ENCODE data around the gene PRR12. TPM values are rescaled to one million over a fixed set of nuclear protein-coding genes. Genes with fewer than 3 reads are reported as not detected.

PRR12 gene
- total RNA-seq, 5 donors from 2014 or later (not counting 1 experiment from before 2014, with no cell fraction given), result 50.8 to 81.7 (median 78.8) TPM

DNA sequence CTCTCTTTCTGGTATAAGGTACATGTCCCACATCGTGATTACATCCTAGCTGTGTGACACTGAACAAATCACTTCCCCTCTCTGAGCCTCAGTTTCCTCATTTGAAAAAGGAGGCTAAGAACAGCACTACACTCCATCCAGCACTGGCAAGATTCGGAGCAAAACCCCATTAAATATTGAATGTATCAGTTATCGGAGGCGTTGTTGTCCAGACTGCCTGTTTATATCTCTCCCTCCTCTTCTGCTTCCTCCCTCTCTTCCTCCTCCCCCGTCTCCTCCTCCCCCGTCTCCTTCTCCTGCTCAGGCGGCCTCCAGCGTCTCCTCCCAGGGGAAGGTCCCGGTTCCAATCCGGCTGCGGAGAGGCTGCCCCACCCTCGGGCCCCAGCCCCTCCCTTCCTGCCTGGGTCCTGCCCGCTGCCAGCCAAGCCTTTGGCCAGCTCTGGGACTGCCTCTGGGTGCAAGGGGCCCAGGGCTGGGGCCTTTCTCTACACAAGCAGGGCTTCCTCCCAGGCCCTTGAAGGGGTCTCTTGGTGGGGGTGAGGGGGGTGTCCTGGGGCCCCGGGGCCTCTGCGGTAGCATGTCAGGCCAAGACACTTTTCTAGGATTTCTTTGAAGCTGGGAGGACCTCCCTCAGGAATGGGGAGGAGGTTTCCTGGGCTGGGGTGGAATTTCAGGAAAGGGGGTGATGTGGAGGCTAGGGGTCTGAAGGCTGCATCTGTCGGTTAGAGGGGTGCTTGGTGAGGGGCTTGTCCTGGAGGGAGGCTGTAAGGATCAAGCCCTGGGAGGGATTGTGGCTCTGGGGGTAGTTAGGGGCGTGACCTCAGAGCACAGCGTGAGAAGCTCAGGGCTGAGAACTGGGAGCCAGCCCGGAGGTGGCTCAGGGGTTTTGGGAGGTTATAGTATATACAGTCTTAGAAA, 47.1 kb downstream of the PRR12 start:
- ATAC-seq (replicated peaks in 1 of 4) (no peak), DNase-seq (no peak)
- peak overlapping the region; percentile 38 to 96 (median 49) for H3K4me3 Mint-ChIP-seq
- H3K27me3 Mint-ChIP-seq, result no peaks in the 10 kb centered on the region
- no peak overlapping the region for H3K4me3 ChIP-seq (ENCODE audit: control insufficient read depth in 1 of 2, extremely low read depth in 1 of 2, low read length in 1 of 2)
- H3K36me3 Mint-ChIP-seq, result no peaks in the 10 kb centered on the region
- H3K36me3 ChIP-seq (ENCODE audit: control insufficient read depth in 2 of 2, extremely low read depth in 1 of 2, insufficient read depth in 1 of 2, low read length in 1 of 2), result no peaks in the 10 kb centered on the region
- H3K9me3 ChIP-seq, result no peaks in the 10 kb centered on the region
- WGBS (ENCODE audit: insufficient coverage), result 33% methylated on average over 9 of the region's 19 CpGs
- H3K27me3 ChIP-seq (replicated peaks in 1 of 2; ENCODE audit: control insufficient read depth in 2 of 2, extremely low read depth in 1 of 2, insufficient read depth in 2 of 2, low read length in 1 of 2), result no peaks in the 10 kb centered on the region
- CTCF ChIA-PET, result interaction anchor here in 1 of 2 donors (3.0 kb wide), 1 partner anchor 39 kb away, joined by 26 read pairs; the partner anchor contains the start of gene PRMT1
- POLR2A ChIA-PET, result no interaction called here
- H3K4me1 ChIP-seq (ENCODE audit: control insufficient read depth in 1 of 2, extremely low read depth in 1 of 2, insufficient read depth in 2 of 2, low read length in 2 of 2), result peaks cover 12 to 43% of the 10 kb centered on the region in 2 experiments
- no peak overlapping the region for H3K27ac ChIP-seq (ENCODE audit: low read length)
- peak overlapping the region; percentile 56 to 75 for H3K27ac Mint-ChIP-seq
- H3K4me1 Mint-ChIP-seq, result peaks cover 38 to 50% (median 48%) of the 10 kb centered on the region in 3 donors
- no peaks in the 10 kb centered on the region for H3K9me3 Mint-ChIP-seq

DNA sequence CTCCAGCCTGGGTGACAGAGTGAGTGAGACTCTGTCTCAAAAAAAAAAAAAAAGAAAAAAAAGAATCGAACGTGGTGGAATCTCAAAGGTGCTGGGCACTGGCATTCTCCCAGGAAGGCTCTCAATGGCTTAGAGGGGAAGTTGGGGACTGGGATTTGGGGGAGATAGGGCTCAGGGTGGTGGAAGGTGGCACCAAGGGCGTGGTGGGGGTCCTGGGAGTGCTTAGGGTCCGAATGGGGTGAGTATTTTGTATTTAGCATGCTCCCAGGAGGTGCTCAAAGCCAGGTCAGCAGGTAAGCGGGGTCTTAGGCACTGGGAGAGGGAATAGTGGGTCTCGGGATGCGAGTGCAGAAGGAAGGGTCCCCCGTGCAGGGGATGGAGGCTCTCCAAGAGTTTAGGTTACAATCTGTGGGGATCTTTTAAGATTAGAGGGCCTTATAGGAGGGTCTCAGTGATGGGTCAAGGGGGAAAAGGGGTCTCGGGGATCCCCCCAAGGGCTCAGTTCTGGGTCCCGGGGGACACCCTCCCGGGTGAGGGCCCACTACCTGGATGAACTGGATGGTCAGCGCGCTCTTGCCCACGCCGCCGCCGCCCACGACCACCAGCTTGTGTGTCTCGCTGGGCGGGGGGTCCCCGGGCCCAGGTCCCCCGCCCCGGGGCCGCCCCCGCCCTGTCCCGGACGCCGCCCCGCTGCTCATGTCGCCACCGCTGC, 48.6 kb downstream of the PRR12 start:
- H3K9me3 Mint-ChIP-seq, result no peaks in the 10 kb centered on the region

DNA sequence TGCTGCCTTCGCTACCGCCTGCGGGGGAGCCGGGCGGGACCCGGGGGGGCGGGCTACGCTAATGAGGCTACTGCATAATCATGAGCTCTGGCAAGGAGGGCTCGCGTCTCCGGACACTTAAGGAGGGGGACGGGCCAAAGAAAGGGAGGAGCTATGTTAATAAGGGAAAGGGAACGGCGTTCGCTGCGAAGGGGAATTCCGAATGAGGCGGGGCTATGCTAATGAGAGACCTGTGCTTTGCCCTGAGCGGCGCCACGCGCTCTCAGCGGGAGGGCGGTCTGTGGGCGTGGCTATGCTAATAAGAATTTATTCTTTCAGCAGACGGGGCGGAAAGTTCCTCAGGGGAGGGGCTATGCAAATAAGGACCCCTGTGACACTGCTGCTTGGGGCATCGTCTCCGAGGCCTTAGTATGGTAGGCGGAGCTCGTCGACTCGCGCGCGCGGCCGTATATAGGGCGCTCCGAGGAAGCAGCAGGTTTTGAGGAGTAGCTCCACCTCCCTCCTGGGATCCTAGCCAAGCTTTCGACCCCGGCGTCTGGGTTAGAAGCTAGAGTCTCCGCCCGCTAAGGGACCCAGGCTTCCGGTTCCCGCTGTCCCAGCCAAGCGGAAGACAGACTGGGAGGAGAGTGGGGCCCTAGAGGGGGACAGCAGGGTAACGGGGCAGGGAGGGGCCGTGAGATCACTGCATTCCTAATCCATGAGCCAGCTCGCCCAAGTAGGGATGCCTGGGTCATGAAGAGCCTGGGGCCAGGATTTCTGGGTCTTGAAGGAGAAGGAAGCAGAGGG, 49.3 kb downstream of the PRR12 start, which contains the start of gene RRAS:
RRAS (minus strand) TSS at position 31 of the 786 bp plus-strand sequence. CDS start 45 bp downstream, outside the sequence.
- ATAC-seq (replicated peaks in 1 of 4) (peak; percentile 71 to 76 (median 74)), DNase-seq (peak; percentile 96 to 100 (median 99))
- H3K9me3 ChIP-seq, result no peaks in the 10 kb centered on the region
- H3K27ac Mint-ChIP-seq, result peak within 1 kb of the TSS; percentile 97
- WGBS (ENCODE audit: insufficient coverage), result under 1% methylated on average over 46 of the region's 51 CpGs
- peaks cover 0 to 6% of the 10 kb centered on the region in 2 donors for H3K36me3 ChIP-seq (ENCODE audit: control insufficient read depth in 2 of 2, extremely low read depth in 1 of 2, insufficient read depth in 1 of 2, low read length in 1 of 2)
- peak within 1 kb of the TSS; percentile 72 to 74 for H3K4me3 ChIP-seq (ENCODE audit: control insufficient read depth in 1 of 2, extremely low read depth in 1 of 2, low read length in 1 of 2)
- peaks cover 56 to 68% (median 67%) of the 10 kb centered on the region in 3 donors for H3K4me1 Mint-ChIP-seq
- H3K9me3 Mint-ChIP-seq, result no peaks in the 10 kb centered on the region
- H3K4me1 ChIP-seq (ENCODE audit: control insufficient read depth in 1 of 2, extremely low read depth in 1 of 2, insufficient read depth in 2 of 2, low read length in 2 of 2), result peaks cover 16 to 58% of the 10 kb centered on the region in 2 experiments
- CTCF ChIA-PET, result interaction anchor here in 1 of 2 donors (0.5 to 3.0 kb wide), 15 partner anchors 21 to 1306 kb away, joined by 3 to 30 read pairs (median 4); partner anchors contain the start of genes AP2A1, BCL2L12, IRF3 and PRMT1
- no peaks in the 10 kb centered on the region for H3K36me3 Mint-ChIP-seq
- peak within 1 kb of the TSS; percentile 92 for H3K27ac ChIP-seq (ENCODE audit: low read length)
- POLR2A ChIA-PET, result interaction anchor here (0.5 to 1.4 kb wide), 11 partner anchors 24 to 1475 kb away, joined by 3 to 11 read pairs (median 5); partner anchors contain the start of genes IRF3 (in 1 of the 2), MED25 (in 1 of the 2) and NUP62 (in 1 of the 2)
- H3K4me3 Mint-ChIP-seq, result peak within 1 kb of the TSS; percentile 88 to 96 (median 95)
- H3K27me3 Mint-ChIP-seq, result no peaks in the 10 kb centered on the region
- no peaks in the 10 kb centered on the region for H3K27me3 ChIP-seq (replicated peaks in 1 of 2; ENCODE audit: control insufficient read depth in 2 of 2, extremely low read depth in 1 of 2, insufficient read depth in 2 of 2, low read length in 1 of 2)

More for the DNA sequence above, 48.6 kb downstream of the PRR12 start:
- ChIA-PET CTCF (interaction anchor here in 1 of 2 donors (0.5 to 3.0 kb wide), 12 partner anchors 22 to 1305 kb away, joined by 3 to 30 read pairs (median 4); partner anchors contain the start of genes BCL2L12, IRF3, PRMT1 and PRR12), POLR2A (interaction anchor here (0.5 to 1.4 kb wide), 8 partner anchors 24 to 513 kb away, joined by 3 to 10 read pairs (median 5); partner anchors contain the start of genes IRF3 (in 1 of the 2), MED25 (in 1 of the 2) and NUP62 (in 1 of the 2))
- H3K36me3 Mint-ChIP-seq, result no peaks in the 10 kb centered on the region
- H3K27ac Mint-ChIP-seq, result peak overlapping the region; percentile 28 to 67
- DNase-seq, result peak in 3 of 35 experiments; percentile 7 to 32 (median 14)
- 12% methylated on average over 22 of the region's 31 CpGs for WGBS (ENCODE audit: insufficient coverage)
- peaks cover 16 to 51% of the 10 kb centered on the region in 2 experiments for H3K4me1 ChIP-seq (ENCODE audit: control insufficient read depth in 1 of 2, extremely low read depth in 1 of 2, insufficient read depth in 2 of 2, low read length in 2 of 2)
- peaks cover 52 to 65% (median 63%) of the 10 kb centered on the region in 3 donors for H3K4me1 Mint-ChIP-seq
- no peaks in the 10 kb centered on the region for H3K27me3 Mint-ChIP-seq
- no peaks in the 10 kb centered on the region for H3K9me3 ChIP-seq
- no peak for ATAC-seq (replicated peaks in 1 of 4)
- H3K4me3 ChIP-seq (ENCODE audit: control insufficient read depth in 1 of 2, extremely low read depth in 1 of 2, low read length in 1 of 2), result peak overlapping the region; percentile 68 to 72
- H3K27ac ChIP-seq (ENCODE audit: low read length), result peak overlapping the region; percentile 46
- no peaks in the 10 kb centered on the region for H3K27me3 ChIP-seq (replicated peaks in 1 of 2; ENCODE audit: control insufficient read depth in 2 of 2, extremely low read depth in 1 of 2, insufficient read depth in 2 of 2, low read length in 1 of 2)
- peak overlapping the region; percentile 88 to 96 (median 95) for H3K4me3 Mint-ChIP-seq
- peaks cover 0 to 3% of the 10 kb centered on the region in 2 donors for H3K36me3 ChIP-seq (ENCODE audit: control insufficient read depth in 2 of 2, extremely low read depth in 1 of 2, insufficient read depth in 1 of 2, low read length in 1 of 2)

DNA sequence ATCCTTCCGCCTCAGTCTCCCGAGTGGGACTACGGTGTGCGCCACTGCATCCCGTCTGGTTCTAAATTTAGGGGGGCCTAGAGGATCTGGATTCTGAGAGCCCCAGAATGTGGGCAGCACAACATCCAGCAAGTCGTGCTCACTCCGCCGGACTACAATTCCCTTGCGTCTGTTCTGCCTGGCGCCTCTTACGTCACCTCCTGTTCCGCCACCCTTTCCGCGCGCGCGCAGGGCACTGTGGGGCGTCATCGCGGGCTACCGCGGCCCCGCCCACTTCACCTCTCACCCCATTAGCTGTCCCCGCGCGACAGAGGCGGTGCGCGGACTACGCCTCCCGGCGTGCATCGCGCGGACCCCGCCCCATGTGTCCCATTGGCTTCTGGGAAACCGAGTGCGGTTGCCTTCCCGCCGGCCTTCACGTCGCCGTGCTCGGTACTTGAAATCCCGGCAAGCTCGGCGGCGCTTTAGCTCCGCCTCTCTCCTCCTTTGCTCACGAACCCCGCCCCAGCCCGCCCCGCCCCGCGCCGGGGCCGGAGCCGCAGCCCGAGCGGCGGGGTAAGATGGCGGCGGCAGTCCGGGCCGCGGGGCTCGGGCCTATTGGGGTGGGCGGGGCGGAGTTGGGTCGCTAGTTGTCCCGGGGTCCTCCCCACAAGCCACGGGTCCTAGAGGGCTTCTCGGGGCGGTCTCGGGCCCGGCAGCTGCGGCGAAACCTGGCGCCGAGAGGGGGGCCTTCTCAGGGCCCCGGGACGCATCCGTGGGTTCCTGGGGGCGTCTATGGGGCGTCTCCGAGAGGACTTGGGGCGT, 50.9 kb downstream of the PRR12 start, which contains the start of gene SCAF1:
SCAF1 (plus strand) TSS at position 522 of the 804 bp plus-strand sequence. CDS start 2,818 bp downstream, outside the sequence.
- Mint-ChIP-seq H3K27me3 (no peaks in the 10 kb centered on the region), H3K4me1 (peaks cover 63 to 76% (median 76%) of the 10 kb centered on the region in 3 donors), H3K27ac (peak within 1 kb of the TSS; percentile 97), H3K9me3 (no peaks in the 10 kb centered on the region), H3K36me3 (peaks cover 2% of the 10 kb centered on the region), H3K4me3 (peak within 1 kb of the TSS; percentile 88 to 96 (median 95))
- DNase-seq (peak; percentile 96 to 100 (median 99)), ATAC-seq (replicated peaks in 1 of 4) (peak; percentile 68 to 73 (median 72))
- H3K4me3 ChIP-seq (ENCODE audit: control insufficient read depth in 1 of 2, extremely low read depth in 1 of 2, low read length in 1 of 2), result peak within 1 kb of the TSS; percentile 94 to 96
- H3K4me1 ChIP-seq (ENCODE audit: control insufficient read depth in 1 of 2, extremely low read depth in 1 of 2, insufficient read depth in 2 of 2, low read length in 2 of 2), result peaks cover 16 to 63% of the 10 kb centered on the region in 2 experiments
- H3K27ac ChIP-seq (ENCODE audit: low read length), result peak within 1 kb of the TSS; percentile 92
- 0% methylated on average over 77 of the region's 87 CpGs for WGBS (ENCODE audit: insufficient coverage)
- no peaks in the 10 kb centered on the region for H3K27me3 ChIP-seq (replicated peaks in 1 of 2; ENCODE audit: control insufficient read depth in 2 of 2, extremely low read depth in 1 of 2, insufficient read depth in 2 of 2, low read length in 1 of 2)
- CTCF ChIA-PET, result interaction anchor here in 1 of 2 donors (0.5 to 1.2 kb wide), 8 partner anchors 22 to 801 kb away, joined by 3 to 6 read pairs (median 3); partner anchors contain the start of genes BCL2L12 and IRF3
- peaks cover 7 to 19% of the 10 kb centered on the region in 2 donors for H3K36me3 ChIP-seq (ENCODE audit: control insufficient read depth in 2 of 2, extremely low read depth in 1 of 2, insufficient read depth in 1 of 2, low read length in 1 of 2)
- POLR2A ChIA-PET, result interaction anchor here in 1 of 2 donors (0.5 to 0.6 kb wide), 4 partner anchors 32 to 139 kb away, joined by 3 to 4 read pairs (median 4); partner anchors contain the start of gene NOSIP
- no peaks in the 10 kb centered on the region for H3K9me3 ChIP-seq
